DMS114 treated with DMSO at 0.1 percent for 48 hours (cell line): ENCODE measurements around the gene BMPR2.
"Not testable (repeated sequence)": the region's sequence is repeated elsewhere in the genome, so short reads cannot be mapped to it uniquely, and the experiment has no call there.

Experiments used
- DNase-seq: peaks from one replicate; lab custom pipeline; 2025; ENCODE audit not compliant: unreplicated experiment; lab: John Stamatoyannopoulos, UW

The BMPR2 gene

GRCh38 chr2:202519453-202519852, 143.3 kb downstream of the BMPR2 start:
- DNase-seq: no peak

DNA sequence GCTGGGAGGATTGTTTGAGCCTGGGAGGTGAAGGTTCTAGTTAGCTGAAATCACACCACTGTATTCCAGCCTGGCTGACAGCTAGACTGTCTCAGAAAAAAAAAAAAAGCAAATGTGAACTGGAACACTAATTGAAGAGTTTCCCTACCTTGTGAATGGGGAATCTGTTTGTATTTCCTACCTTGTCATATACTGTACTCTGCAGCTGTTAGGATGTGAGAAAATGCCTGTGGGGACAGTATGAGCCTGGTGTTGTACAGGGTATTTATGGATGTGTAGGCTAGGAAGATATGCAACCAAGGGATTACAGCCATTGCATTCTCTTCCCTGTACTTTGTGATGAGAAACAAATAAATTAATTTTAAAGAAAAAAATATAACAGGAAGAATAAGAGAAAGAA, 145.3 kb downstream of the BMPR2 start:
- no peak for DNase-seq

GRCh38 chr2:202529389-202529788, 153.3 kb downstream of the BMPR2 start:
- no peak for DNase-seq

- no peak for DNase-seq
Observed at GRCh38 chr2:202530038-202530437, 153.9 kb downstream of the BMPR2 start.

- DNase-seq: not testable (repeated sequence)
Observed at GRCh38 chr2:202535290-202535689, 159.2 kb downstream of the BMPR2 start.

GRCh38 chr2:202541137-202541536, 165.0 kb downstream of the BMPR2 start:
- no peak for DNase-seq

DNA sequence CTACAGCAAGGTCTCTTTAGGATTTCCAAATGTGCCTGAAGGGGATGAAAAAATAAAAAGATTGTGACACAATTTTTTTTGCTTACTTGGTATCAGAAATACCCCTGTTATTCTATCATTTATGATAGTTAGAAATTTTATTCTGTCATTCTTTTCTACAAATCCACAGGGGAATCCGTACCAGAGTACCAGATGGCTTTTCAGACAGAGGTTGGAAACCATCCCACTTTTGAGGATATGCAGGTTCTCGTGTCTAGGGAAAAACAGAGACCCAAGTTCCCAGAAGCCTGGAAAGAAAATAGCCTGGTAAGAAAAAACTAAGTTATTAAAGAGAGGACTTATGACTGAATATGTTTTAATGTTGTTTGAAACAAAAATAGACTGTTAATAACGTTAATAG, 166.0 kb downstream of the BMPR2 start:
- no peak for DNase-seq

DNA sequence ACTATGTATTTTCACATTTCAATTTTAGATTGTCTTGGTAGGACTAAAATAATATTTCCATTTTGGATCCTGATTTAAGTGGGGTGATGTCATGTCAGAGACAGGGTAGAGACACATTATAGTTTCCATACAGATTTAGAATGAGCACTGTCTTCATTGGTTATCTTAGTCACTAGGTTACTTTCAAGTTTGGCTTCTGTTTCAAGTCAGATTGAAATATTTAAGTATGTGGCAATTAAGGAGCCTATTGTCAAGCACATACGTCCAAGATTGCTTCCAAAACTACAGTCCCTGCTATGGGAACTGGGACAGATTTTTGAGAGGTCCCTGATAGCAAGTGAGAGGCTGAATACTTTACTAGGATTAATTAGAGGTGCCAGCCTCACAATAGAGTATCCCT, 169.4 kb downstream of the BMPR2 start:
- DNase-seq: no peak

- no peak for DNase-seq
Observed at GRCh38 chr2:202545931-202546330, 169.8 kb downstream of the BMPR2 start.

DNA sequence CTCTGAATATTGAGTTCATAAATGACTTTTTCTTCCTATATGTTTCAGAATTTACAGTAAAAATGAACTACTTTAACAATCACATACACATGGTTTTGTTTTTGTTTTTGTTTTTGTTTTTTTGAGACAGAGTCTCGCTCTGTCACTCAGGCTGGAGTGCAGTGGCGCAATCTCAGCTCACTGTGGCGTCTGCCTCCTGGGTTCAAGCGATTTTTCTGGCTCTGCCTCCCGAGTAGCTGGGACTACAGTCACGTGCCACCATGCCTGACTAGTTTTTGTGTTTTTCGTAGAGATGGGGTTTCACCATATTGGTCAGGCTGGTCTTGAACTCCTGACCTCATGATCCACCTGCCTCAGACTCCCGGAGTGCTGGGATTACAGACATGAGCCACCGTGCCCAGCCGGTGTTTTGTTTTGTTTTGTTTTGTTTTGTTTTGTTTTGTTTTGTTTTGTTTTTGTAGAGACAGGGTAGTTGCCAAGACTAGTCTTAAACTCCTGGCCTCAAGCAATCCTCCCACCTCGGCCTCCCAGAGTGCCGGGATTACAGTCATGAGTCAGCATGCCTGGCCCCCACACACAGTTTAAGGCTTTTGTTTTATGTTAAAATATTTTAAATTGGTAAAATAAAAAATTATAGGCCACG, 170.5 kb downstream of the BMPR2 start:
- DNase-seq: not testable (repeated sequence)

GRCh38 chr2:202548240-202548639, 172.1 kb downstream of the BMPR2 start:
- DNase-seq: no peak

DNA sequence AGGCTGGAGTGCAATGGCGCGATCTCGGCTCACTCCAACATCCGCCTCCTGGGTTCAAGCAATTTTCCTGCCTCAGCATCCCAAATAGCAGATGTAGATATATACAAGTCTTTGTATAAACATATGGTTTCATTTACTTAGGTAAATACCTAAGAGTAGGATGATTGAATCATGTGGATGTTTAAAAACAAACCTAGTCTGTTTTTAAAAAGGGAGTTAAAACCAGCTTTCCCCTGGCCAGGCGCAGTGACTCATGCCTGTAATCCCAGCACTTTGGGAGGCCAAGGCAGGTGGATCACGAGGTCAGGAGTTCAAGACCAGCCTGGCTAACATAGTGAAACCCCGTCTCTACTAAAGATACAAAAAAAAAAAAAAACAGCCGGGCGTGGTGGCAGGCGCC, 174.9 kb downstream of the BMPR2 start:
- DNase-seq: not testable (repeated sequence)

DNA sequence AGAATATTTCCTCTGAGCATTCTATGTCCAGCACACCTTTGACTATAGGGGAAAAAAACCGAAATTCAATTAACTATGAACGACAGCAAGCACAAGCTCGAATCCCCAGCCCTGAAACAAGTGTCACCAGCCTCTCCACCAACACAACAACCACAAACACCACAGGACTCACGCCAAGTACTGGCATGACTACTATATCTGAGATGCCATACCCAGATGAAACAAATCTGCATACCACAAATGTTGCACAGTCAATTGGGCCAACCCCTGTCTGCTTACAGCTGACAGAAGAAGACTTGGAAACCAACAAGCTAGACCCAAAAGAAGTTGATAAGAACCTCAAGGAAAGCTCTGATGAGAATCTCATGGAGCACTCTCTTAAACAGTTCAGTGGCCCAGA, 179.2 kb downstream of the BMPR2 start:
- DNase-seq: no peak

GRCh38 chr2:202560200-202560599, 184.1 kb downstream of the BMPR2 start:
- no peak for DNase-seq

DNA sequence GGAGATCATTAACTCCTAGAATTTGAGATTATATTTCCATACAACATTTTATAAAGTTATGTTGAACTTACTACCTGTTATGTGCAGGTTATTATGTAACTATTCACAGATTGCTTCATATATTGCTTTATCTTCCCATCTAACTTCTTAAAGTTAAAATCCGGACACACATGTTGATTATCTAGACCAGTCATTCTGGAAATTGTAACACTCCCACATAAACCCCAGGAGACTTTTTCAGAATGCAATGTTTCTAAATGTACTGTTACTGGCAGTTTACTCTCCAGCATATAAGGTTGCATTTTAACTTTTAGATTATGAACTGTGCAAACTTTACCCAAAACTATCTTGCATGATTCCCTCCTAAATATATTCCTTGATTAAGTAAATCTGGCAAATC, 188.1 kb downstream of the BMPR2 start:
- DNase-seq: no peak

GRCh38 chr2:202566286-202566685, 190.2 kb downstream of the BMPR2 start:
- no peak for DNase-seq

- no peak for DNase-seq
Observed at GRCh38 chr2:202574541-202574940, 198.4 kb downstream of the BMPR2 start.

GRCh38 chr2:202575194-202575593, 199.1 kb downstream of the BMPR2 start:
- not testable (repeated sequence) for DNase-seq

GRCh38 chr2:202577250-202578183, 201.4 kb downstream of the BMPR2 start:
- no peak for DNase-seq

DNA sequence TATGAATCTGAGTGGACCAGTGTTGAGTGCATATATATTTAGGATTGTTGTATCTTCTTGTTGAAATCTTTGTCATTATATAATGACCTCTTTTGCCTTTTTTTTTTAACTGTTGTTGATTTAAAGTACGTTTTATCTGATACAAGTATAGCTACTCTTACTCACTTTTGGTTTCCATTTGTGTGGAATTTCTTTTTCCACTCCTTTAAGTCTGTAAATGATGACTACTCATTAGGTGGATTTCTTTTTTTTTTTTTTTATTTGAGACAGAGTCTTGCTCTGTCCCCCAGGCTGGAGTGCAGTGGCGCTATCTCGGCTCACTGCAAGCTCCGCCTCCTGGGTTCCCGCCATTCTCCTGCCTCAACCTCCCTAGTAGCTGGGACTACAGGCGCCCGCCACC, 206.7 kb downstream of the BMPR2 start:
- not testable (repeated sequence) for DNase-seq

DNA sequence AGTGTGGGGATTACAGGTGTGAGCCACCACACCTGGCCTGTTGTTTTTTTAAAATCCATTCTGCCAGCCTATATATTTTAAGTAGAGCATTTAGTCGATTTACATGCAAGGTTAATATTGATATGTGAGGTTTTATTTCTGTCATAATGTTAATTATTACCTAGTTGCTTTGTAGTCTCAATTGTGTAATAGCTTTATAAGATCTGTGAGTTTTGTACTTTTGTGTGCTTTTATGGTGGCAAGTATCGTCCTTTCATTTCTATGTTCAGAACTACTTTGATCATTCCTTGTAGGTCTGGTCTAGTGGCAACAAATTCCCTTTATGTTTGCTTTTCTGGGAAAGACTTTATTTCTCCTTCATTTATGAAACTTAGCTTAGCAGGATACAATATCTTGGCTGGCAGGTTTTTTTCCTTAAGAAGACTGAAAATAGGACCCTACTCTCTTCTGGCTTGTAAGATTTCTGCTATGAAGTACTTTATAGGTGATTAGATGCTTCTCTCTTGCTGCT, 207.6 kb downstream of the BMPR2 start:
- no peak for DNase-seq
